SU-DHL-6 (cell line): ENCODE measurements around the gene EEF1AKMT3.

Experiments
- H2AFZ ChIP-seq: fragments of 200-600 bp; sonication (generic); 2 replicates; pipeline ENCODE4 v1.6.1; 2014; ENCODE audit warnings: low read depth, mild to moderate bottlenecking, moderate library complexity, mixed read lengths, antibody characterized with exemption, low read length; ENCODE audit not compliant: severe bottlenecking
- H3F3A ChIP-seq: fragments of 200-600 bp; shearing (Covaris generic); 2 replicates; pipeline ENCODE4 v1.6.0; 2016; ENCODE audit warnings: antibody characterized with exemption, mild to moderate bottlenecking; ENCODE audit not compliant: insufficient read depth
- H3K27ac ChIP-seq: fragments of 200-600 bp; sonication (generic); 2 replicates; pipeline ENCODE4 v1.5.1; 2016; ENCODE audit warnings: low read depth, mild to moderate bottlenecking, low read length, moderate library complexity, mixed read lengths
- H3K27me3 ChIP-seq: fragments of 200-600 bp; sonication (generic), shearing (Covaris generic); 2 replicates; pipeline ENCODE4 v1.6.0; 2014; ENCODE audit warnings: mild to moderate bottlenecking, low read length
- H3K36me3 ChIP-seq: fragments of 200-600 bp; sonication (generic); 2 replicates; pipeline ENCODE4 v1.6.1; 2014; ENCODE audit warnings: mild to moderate bottlenecking, low read length, mixed read lengths
- H3K4me2 ChIP-seq: fragments of 300-600, 200-600 bp; shearing (Covaris generic), sonication (generic); 2 replicates; pipeline ENCODE4 v1.6.0; 2014; ENCODE audit warnings: low read length, low read depth, mild to moderate bottlenecking; ENCODE audit not compliant: poor library complexity, severe bottlenecking
- H3K4me3 ChIP-seq: fragments of 200-600 bp; sonication (generic); 2 replicates; pipeline ENCODE4 v1.5.1; 2014; ENCODE audit warnings: antibody characterized with exemption, low read length, mild to moderate bottlenecking, mixed read lengths; ENCODE audit not compliant: insufficient read depth, poor library complexity, severe bottlenecking
- H3K79me2 ChIP-seq: fragments of 200-600 bp; sonication (generic); 2 replicates; pipeline ENCODE4 v1.6.1; 2014; ENCODE audit warnings: mild to moderate bottlenecking, low read length, moderate library complexity; ENCODE audit not compliant: insufficient read depth
- H3K9ac ChIP-seq: fragments of 200-600 bp; sonication (generic); 2 replicates; pipeline ENCODE4 v1.7.0; 2014; ENCODE audit warnings: mild to moderate bottlenecking, low read length
- H3K9me2 ChIP-seq: fragments of 200-600 bp; sonication (generic); replicated peaks from 2 replicates; pipeline ENCODE4 v1.6.1; 2014; ENCODE audit warnings: low read length; ENCODE audit not compliant: insufficient read depth
- H3K9me3 ChIP-seq: fragments of 200-600 bp; sonication (generic); 2 replicates; pipeline ENCODE4 v1.6.1; 2014; ENCODE audit warnings: low read length, mixed read lengths; ENCODE audit not compliant: insufficient read depth
- H4K20me1 ChIP-seq: fragments of 200-600 bp; sonication (generic); 2 replicates; pipeline ENCODE4 v1.6.1; 2014; ENCODE audit warnings: low read depth, mild to moderate bottlenecking, antibody characterized with exemption, low read length, moderate library complexity, mixed read lengths
- EZH2phosphoT487 ChIP-seq: fragments of 200-600 bp; sonication (generic), shearing (Covaris generic); conservative IDR thresholded peaks from 2 replicates; pipeline ENCODE4 v1.6.1; 2018; ENCODE audit warnings: mild to moderate bottlenecking, antibody characterized with exemption, low read length, moderate library complexity, mixed read lengths
- TF ChIP-seq, protein P1 (sequence below): fragments of 200-600 bp; sonication (generic); IDR thresholded peaks from one replicate; pipeline ENCODE4 v1.5.1; 2017; ENCODE audit warnings: antibody characterized with exemption, mild to moderate bottlenecking, low read length, moderate library complexity; ENCODE audit not compliant: insufficient read depth, poor library complexity, severe bottlenecking

EEF1AKMT3 gene

DNA sequence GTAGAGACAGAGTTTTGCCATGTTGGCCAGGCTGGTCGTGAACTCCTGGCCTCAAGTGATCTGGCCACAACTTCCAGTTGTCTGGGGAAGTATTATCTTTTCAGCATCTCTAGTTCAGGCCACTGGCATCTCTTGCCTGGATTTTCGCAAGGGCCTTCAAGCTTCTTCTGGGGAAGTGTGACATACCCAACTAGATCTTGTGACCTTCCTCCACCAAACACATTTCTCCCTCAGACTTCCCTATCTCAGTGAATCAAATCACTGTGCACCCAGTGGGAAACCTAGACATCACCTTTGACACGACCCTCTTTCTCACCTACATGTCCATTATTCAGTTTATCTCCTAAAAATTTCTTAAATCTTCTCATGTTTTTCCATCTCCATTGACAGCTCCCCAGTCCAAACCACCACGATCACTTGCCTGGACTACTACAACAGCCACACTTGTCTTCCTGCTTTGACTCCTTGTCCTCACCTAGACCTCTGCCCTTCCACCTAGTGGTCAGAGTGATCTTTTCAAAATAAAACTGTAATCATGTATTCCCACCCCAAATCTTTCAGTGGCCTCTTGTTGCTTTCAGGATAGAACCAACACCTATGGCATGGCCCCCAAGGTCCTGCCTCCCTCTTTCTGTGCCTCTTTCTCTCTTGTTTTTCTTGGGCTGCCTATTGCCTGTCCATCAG is 3.3 kb downstream of the EEF1AKMT3 start:
- Histone ChIP-seq H3F3A (0 out of 2 replicates have a peak, but pooled peaks cover 5% of the 10 kb centered on the region), H4K20me1 (no peaks in the 10 kb centered on the region), H3K9me3 (no peaks in the 10 kb centered on the region), H3K27ac (no peak overlapping the region), H3K4me3 (no peak overlapping the region), H3K27me3 (no peaks in the 10 kb centered on the region), H3K4me2 (no peak overlapping the region), H3K36me3 (no peaks in the 10 kb centered on the region), H3K79me2 (no peaks in the 10 kb centered on the region), H2AFZ (no peak overlapping the region), H3K9ac (no peak overlapping the region), H3K9me2 (no peaks in the 10 kb centered on the region)
- no peak for TF ChIP-seq EZH2phosphoT487

DNA sequence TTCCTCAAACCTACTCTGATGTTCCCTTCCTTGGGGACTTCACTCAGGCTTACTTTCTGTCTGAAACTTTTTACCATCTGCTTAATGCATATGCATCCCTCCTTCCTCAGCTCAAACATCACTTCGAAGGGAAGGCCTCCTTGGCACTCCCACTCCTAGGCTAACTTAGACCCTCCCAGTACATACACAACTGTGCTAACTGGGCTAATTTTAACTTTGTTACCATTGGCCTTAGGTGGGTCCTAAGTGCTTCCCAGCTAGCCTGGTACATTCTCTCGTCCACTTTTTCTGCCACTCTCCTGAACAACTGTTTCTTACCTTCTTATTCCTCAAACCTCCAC is 3.8 kb downstream of the EEF1AKMT3 start:
- Histone ChIP-seq H3K27me3 (no peaks in the 10 kb centered on the region), H3K4me3 (no peak overlapping the region), H2AFZ (no peak overlapping the region), H3K4me2 (no peak overlapping the region), H3K36me3 (no peaks in the 10 kb centered on the region), H3F3A (0 out of 2 replicates have a peak, but pooled peaks cover 5% of the 10 kb centered on the region), H3K27ac (no peak overlapping the region), H4K20me1 (no peaks in the 10 kb centered on the region), H3K9me3 (no peaks in the 10 kb centered on the region), H3K79me2 (no peaks in the 10 kb centered on the region), H3K9me2 (no peaks in the 10 kb centered on the region), H3K9ac (no peak overlapping the region)
- no peak for TF ChIP-seq EZH2phosphoT487
- TF ChIP-seq, protein P1, sequence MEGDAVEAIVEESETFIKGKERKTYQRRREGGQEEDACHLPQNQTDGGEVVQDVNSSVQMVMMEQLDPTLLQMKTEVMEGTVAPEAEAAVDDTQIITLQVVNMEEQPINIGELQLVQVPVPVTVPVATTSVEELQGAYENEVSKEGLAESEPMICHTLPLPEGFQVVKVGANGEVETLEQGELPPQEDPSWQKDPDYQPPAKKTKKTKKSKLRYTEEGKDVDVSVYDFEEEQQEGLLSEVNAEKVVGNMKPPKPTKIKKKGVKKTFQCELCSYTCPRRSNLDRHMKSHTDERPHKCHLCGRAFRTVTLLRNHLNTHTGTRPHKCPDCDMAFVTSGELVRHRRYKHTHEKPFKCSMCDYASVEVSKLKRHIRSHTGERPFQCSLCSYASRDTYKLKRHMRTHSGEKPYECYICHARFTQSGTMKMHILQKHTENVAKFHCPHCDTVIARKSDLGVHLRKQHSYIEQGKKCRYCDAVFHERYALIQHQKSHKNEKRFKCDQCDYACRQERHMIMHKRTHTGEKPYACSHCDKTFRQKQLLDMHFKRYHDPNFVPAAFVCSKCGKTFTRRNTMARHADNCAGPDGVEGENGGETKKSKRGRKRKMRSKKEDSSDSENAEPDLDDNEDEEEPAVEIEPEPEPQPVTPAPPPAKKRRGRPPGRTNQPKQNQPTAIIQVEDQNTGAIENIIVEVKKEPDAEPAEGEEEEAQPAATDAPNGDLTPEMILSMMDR: no peak

DNA sequence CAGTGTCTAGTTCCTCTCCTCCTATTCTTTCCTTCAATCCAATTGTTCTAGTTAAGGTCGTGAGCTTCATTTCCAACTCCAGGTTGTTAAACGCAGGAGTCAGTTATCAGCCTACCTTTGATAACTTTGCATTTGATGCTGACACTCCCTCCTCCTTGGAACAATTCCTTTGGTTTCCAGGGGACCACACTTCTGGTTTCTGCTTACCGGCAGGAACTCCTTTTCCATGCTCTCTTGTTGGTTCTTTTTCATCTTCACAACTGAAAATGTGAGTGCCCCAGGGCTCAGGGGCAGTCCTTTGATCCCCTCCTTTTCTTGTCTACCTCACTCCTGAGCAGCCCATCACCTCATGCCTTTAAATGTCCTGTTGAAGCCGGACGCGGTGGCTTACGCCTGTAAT is 5.0 kb downstream of the EEF1AKMT3 start:
- Histone ChIP-seq H3K36me3 (no peaks in the 10 kb centered on the region), H3K4me2 (no peak overlapping the region), H3K9me2 (no peaks in the 10 kb centered on the region), H3K4me3 (no peak overlapping the region), H3F3A (0 out of 2 replicates have a peak, but pooled peaks cover 5% of the 10 kb centered on the region), H3K9me3 (no peaks in the 10 kb centered on the region), H2AFZ (no peak overlapping the region), H3K79me2 (no peaks in the 10 kb centered on the region), H3K27me3 (no peaks in the 10 kb centered on the region), H3K9ac (no peak overlapping the region), H4K20me1 (no peaks in the 10 kb centered on the region), H3K27ac (no peak overlapping the region)
- TF ChIP-seq EZH2phosphoT487: no peak
- TF ChIP-seq, protein P1: no peak

DNA sequence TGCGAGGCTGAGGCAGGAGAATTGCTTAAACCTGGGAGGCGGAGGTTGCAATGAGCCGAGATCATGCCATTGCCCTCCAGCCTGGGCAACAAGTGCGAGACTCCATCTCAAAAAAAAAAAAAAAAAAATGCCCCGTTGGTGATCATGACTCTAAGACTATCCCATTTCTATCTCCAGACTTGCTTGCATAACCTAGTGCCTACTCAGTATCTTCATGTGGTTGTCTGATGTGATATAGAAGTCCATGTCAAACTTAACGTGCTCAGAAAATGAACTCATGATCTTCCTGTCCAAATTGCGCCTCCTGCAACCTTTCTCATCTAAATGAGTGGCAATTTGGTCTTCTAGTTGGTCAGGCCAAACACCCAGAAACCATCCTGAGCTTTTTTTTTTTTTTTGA is 5.5 kb downstream of the EEF1AKMT3 start:
- no peak overlapping the region for H3K27ac ChIP-seq
- H3K9me3 ChIP-seq: no peaks in the 10 kb centered on the region
- no peak overlapping the region for H3K4me2 ChIP-seq
- no peak for TF ChIP-seq EZH2phosphoT487
- TF ChIP-seq, protein P1: no peak
- no peak overlapping the region for H3K4me3 ChIP-seq
- H3K79me2 ChIP-seq: peaks cover 3% of the 10 kb centered on the region
- no peaks in the 10 kb centered on the region for H3K9me2 ChIP-seq
- no peaks in the 10 kb centered on the region for H4K20me1 ChIP-seq
- H3K9ac ChIP-seq: no peak overlapping the region
- H2AFZ ChIP-seq: no peak overlapping the region
- H3K36me3 ChIP-seq: no peaks in the 10 kb centered on the region
- H3F3A ChIP-seq: 0 out of 2 replicates have a peak, but pooled peaks cover 5% of the 10 kb centered on the region
- H3K27me3 ChIP-seq: no peaks in the 10 kb centered on the region
